ENCODE measurements around the gene VAMP3.
A peak's percentile ranks its signal among the peaks of the same experiment; 100 is the strongest.

Gene VAMP3, protein sequence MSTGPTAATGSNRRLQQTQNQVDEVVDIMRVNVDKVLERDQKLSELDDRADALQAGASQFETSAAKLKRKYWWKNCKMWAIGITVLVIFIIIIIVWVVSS

DNA sequence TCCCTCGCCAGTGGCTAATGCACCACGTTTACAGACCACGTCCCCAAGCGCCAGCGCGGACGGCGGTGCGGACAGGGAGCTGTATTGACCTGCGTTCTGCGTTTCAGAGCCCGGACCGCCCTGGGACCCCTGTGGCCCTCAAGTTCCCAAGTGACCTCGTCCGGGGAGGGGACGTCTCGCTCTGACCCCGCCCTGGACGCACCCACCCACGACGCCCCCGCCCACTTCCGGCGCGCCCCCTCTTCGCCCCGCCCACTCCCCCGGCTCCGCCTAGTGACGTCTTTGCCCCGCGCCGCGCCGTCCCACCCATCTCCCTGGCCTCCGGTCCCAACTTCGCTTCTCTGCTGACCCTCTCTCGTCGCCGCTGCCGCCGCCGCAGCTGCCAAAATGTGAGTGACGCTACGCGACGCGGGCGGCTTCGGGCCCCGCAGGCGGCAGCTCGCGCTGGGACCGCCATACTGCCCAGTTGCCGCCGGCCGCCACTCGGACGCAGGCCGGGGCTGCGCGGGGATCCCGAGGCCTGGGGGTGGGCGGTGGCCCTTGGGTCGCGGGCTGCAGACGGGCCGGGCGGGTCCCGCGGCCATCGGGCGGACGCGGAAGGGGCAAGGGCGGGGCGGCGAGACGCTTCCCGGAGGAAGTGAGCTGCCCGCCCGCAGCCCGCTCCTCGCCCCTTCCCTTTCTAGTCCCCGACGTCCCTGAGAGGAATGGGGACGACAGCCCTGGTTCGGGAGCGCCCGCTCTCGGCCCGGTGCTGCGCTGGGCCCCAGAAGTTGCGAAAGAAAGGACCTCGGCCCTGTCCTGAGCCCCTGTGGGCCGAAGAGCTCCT lies at the start of gene VAMP3:
Gene VAMP3, plus strand, starts transcription at position 300 of the 826 bp plus-strand sequence. Its CDS starts 88 bp downstream, at position 388.
- peak; percentile 80 to 86 for DNase-seq (ENCODE audit: low read depth in 1 of 2, low spot score in 1 of 2)

DNA sequence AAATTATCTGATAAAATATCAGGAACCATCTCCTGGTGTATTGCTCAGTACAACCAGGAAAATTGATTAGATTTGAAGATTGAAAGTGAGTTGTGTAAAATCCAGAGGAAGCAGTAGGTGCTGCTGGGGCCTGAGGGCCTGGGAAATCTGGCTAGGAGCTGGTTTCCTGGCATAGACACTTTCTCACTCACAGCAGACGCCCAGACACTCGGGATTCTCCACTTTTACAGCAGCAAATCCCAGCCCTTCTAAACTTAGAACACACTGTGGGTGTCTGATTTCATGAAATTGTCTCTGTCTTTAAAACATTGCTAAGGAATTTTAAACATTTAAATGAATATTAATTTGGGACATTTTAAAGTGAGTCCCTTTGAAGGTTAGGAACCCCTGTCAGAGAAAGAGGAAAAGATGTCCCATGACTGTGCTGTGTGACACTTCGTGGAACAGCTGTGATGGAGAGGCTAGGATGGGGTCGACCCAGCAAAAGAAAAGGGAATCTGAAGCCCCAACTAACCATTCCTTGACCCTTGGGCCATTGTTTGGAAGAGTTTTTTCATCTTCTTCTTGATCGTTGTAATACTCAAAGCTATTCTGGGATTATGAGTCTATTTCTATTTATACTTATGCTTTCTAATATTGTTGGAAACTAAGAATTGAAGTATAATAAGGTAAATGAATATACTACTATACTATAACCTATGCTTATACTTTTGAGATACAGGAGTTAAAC lies 49.0 kb upstream of the VAMP3 start:
- no peak for DNase-seq (ENCODE audit: low read depth in 1 of 2, low spot score in 1 of 2)

DNA sequence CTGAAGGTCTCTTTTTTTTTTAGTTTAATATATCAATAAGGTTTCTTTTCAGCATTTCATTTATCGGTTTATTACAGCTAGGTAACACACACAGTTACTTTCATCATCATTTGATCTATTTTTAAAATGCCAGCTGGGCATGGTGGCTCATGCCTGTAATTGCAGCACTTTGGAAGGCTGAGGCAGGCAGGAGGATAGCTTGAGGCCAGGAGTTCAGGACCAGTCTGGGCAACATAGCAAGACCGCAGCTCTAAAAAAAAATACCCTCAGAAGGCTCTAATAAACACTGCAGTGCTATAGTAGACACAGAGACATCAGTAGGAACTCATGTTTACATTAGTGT lies 48.5 kb upstream of the VAMP3 start:
- no peak for DNase-seq (ENCODE audit: low read depth in 1 of 2, low spot score in 1 of 2)

DNA sequence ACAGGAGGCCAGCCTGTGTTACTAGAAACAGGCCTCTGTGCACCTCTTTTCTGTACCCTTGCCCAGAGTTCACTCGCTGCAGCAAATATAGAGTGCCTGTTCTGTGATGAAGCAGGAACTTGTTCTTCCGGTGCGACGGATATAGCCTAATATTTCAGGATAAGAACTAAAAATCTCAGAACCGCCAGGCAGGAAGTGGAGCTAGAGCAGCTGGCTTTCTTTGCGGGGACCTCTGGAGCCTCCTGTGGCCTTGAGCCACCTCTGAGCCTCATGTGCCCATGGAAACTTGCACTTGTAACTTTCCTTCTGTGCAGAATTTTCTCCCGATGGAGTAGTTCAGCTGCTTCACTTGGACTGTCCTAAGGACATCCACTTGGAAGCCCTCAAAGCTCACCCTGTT lies 44.5 kb upstream of the VAMP3 start:
- DNase-seq (ENCODE audit: low read depth in 1 of 2, low spot score in 1 of 2) = no peak

DNA sequence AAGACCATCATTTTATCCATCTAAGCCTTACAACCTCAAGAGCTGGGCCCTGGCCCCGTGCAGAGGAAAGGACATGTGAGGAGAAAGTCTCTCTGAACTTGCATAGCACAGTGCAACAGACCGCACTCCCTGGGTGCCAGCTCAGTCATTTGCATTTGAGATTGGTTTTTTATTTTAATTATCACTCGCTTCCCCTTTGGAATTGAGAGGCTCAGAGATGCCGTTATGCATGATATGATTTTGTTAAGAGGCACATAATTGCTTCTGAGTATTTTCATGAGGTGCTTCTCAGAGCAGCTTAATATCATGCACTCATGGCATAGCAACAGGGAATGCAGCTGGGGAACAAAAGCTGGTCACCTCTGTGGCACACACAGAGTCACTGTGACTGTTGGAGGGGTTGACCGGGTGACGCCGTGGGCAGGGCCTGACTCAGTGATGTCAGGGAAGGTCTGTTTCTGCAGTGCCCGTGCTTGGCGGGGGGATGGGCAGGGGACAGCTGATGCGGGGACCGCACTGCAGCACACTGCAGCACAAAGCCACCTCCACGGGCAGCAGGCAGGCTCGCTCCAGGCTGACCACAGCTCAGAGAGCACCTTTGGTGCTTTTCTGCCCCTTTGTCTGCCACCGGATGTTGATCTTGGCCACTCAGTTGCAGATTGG lies 43.2 kb upstream of the VAMP3 start:
- no peak for DNase-seq (ENCODE audit: low read depth in 1 of 2, low spot score in 1 of 2)

DNA sequence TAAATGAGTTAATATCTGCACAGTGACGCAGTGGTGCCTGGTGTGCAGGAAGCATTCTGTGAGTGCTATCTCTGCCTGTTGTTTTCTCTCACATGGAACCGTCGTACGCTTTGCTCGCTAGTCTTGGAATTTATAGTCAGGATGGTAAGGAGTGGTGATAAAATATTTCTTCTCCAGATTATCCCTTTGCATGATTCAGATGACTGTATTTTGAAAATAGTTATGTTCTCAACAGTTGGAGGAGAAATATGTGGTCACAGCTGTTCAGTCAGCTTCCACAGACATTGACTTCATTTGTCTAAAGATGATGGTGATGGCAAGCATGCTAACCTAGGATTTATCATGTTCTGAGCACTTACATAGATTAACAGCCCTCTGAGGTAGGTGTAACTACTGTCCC lies 41.3 kb upstream of the VAMP3 start:
- DNase-seq (ENCODE audit: low read depth in 1 of 2, low spot score in 1 of 2) = no peak

DNA sequence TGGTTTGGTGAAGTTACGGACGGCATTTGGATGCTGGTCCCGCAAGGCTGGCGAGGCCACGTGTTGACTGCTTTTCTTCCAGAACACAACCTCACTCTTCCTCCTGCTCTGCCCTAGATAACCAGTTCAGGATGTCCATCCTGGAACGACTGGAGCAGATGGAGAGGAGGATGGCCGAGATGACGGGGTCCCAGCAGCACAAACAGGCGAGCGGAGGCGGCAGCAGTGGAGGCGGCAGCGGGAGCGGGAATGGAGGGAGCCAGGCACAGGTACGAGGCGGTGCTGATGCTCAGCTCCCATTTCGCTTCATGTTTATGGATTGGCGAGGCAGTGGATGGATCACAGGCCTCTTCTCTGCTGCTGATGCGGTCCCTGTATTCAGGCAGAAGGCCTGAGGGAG lies 38.8 kb upstream of the VAMP3 start:
- DNase-seq (ENCODE audit: low read depth in 1 of 2, low spot score in 1 of 2) = no peak

DNA sequence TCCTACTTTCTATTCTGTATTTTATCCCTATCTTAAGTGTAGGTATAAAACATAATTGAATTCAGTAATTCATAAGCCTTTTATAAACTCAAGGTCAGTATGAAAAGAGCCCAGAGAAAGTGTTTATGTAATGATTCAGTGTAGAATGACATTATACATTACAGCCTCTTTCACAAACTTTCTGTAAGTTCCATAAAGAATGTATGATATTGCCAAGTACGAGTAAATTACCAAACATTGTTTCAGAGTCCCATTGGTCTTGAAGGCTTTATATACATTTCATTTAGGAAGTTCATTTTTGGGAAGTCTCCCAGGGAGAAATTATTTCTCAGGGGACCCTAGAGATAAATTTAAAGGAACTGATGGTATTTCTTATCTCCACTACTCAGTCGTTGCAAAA lies 37.8 kb upstream of the VAMP3 start:
- DNase-seq (ENCODE audit: low read depth in 1 of 2, low spot score in 1 of 2) = no peak

DNA sequence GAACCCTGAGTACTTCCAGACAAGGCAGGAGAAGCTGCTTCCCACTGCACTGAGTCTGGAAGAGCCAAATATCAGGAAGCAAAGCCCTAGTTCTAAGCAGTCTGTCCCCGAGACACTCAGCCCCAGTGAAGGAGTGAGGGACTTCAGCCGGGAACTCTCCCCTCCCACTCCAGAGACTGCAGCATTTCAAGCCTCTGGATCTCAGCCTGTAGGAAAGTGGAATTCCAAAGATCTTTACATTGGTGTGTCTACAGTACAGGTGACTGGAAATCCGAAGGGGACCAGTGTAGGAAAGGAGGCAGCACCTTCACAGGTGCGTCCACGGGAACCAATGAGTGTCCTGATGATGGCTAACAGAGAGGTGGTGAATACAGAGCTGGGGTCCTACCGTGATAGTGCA lies 33.1 kb upstream of the VAMP3 start:
- no peak for DNase-seq (ENCODE audit: low read depth in 1 of 2, low spot score in 1 of 2)

DNA sequence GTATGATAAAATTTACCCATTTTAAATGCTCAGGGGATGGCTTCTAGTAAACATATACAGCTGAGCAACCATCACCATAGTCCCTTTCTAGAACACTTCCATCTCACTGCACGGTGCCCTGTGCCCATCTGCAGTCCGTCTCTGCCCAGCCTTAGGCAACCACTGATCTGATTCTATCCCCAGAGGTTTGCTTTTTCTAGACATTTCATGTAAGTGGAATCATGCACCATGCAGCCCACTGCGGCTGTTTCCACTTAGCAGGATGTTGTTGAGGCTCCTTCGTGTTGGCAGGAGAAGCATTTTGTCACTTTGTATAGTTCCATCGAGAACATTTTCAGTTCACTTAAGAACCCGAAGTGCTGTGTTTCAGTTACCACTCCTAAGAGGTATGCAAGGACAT lies 27.8 kb upstream of the VAMP3 start:
- no peak for DNase-seq (ENCODE audit: low read depth in 1 of 2, low spot score in 1 of 2)

DNA sequence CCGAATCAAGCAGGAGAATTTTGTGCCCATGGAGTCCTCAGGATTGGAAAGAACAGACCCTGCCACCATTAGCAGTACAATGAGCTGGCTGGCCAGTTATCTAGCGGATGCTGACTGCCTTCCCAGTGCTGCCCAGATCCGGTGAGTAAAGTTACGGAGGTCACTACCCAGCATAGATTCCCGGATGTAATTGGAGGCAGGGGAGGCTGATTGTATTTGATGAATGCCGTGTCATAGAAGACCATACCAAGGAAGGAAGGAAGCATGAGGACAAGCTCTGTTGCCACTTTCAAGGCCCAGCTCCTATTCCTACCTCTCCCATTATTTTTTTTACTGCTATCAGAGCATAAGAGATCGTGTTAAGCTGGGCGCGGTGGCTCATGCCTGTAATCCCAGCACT lies 26.2 kb upstream of the VAMP3 start:
- DNase-seq (ENCODE audit: low read depth in 1 of 2, low spot score in 1 of 2) = no peak

DNA sequence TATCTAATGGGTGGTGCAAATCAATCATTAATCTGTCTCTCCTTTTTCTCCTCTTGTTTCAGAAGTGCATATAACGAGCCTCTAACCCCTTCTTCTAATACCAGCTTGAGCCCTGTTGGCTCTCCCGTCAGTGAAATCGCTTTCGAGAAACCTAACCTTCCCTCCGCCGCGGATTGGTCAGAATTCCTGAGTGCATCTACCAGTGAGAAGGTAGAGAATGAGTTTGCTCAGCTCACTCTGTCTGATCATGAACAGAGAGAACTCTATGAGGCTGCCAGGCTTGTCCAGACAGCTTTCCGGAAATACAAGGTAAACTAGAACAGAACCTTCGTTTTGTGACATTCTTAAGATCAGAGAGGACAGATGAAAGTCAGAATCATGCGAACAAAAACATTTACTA lies 25.3 kb upstream of the VAMP3 start:
- DNase-seq (ENCODE audit: low read depth in 1 of 2, low spot score in 1 of 2) = no peak

DNA sequence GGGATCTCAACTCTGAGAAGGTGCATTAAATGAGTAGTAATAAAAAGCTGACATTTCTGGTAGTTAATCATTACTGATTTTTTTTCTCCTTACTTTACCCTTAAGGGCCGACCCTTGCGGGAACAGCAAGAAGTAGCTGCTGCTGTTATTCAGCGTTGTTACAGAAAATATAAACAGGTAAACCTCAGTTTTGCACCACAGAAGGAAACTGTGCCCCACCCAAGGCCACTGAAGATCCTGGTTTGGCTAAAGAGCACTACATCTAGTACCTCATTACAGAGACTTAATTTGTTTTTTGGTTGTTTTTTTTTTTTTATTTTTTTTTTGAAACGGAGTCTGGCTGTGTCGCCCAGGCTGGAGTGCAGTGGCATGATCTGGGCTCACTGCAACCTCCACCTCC lies 23.5 kb upstream of the VAMP3 start:
- no peak for DNase-seq (ENCODE audit: low read depth in 1 of 2, low spot score in 1 of 2)

DNA sequence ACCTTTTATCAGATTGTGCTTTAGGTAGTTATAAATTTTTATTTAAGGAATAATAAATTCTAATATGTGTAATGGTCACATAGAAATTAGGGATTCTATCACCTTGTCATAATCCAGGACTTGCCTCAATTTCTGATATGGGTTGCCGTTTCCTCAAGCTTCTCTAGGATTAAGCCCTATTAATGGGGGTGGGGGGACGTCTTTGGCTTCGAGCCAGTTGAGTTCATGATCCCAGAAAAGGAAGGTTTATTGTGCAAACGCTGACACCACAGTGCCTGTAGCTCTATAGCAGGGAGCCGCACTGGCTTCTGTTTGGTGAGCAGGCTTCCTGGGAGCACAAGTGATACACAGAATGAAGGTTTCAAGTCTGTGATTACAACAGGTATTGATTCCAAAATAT lies 22.0 kb upstream of the VAMP3 start:
- DNase-seq (ENCODE audit: low read depth in 1 of 2, low spot score in 1 of 2) = no peak

DNA sequence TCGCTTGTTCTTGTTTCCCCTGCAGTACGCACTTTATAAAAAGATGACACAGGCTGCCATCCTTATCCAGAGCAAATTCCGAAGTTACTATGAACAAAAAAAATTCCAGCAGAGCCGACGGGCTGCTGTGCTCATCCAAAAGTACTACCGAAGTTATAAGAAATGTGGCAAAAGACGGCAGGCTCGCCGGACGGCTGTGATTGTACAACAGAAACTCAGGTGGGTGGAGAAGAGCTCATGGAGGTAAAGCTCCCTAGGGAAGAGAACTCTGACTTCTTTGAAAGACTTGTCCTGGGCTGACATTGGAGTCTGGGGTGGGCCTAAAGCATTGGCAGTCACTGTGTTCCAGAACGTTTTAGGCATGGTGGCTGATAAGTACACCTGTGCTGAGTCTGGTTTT lies 19.9 kb upstream of the VAMP3 start:
- DNase-seq (ENCODE audit: low read depth in 1 of 2, low spot score in 1 of 2) = no peak

DNA sequence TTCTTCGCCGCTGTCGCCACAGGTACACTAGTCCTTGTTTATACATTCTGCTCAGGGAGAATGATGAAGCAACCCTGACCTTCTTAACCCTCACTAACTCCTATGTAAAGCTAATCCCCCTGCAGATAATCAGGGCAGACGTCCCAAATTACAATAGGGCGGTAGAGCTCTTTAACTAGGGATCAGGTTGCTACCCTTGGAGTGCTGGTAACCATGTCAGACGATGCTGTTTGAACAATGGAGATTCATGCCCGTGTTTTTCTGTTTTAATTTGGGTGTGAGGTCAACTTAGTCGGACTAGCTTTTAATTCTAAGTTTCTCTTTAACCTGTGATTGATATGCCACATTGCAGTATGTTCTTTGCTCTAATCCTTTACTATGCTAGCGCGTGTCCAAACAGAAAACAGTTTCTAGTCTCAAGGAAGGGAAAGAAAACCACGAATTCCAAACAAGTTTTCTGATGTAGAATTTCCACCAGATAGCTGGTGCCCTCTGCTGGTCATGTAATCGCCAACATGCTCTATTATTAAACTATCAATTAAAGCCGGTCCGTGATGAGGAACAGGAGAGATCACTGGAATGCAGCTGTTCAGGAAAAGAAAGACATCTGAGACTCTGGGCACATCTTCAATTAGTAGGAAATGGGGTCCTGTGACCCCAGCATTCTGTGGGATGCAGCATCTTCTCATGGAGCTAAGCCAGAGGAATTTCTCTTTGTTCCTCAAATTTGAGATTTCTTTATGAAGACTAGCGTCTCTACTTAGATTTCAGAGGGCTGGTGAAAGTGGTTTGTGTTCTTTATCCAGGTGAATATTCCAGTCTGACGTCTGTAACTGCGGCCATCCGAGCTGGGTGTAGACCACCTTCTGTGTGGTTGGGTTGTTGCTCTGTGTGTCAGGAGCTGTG lies 18.3 kb upstream of the VAMP3 start:
- peak; percentile 9 to 22 for DNase-seq (ENCODE audit: low read depth in 1 of 2, low spot score in 1 of 2)

DNA sequence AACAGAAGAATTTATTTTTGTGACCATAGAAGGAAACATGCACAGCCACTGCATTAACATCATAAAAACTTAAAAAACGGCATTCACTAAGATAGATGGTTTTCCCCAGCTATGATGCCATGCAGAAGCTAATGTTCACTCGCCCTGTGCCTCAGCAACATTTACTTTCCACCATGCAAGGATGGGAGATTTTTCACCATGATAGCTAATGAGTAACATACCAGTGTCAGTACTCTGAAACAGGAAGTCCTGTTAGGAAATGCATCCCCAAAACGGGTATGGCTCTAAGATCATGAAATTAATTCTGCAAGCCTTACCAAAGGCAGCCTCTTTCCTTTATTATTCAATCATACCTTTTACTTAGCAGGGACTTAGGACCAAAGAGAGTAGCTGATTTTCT lies 17.5 kb upstream of the VAMP3 start:
- DNase-seq (ENCODE audit: low read depth in 1 of 2, low spot score in 1 of 2) = no peak

DNA sequence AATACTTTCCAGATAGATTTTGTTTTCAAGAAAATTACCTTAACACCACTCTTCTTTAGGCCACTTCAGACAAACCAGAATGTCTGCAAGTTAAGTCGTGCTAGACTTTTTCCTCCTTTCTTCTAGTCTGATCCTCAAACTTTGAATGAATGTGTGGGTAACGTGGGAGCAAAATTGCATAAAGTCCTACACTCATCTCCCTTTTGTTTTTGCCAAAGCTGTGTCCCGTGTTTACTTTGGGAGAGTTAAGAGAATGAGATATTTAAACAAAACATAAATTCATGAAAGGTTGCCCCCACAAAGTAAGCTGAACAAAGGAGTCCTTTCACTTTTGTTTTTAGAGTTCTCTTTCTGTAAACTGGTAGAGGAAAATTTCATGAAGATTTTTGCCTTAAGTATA lies 16.9 kb upstream of the VAMP3 start:
- DNase-seq (ENCODE audit: low read depth in 1 of 2, low spot score in 1 of 2) = no peak

DNA sequence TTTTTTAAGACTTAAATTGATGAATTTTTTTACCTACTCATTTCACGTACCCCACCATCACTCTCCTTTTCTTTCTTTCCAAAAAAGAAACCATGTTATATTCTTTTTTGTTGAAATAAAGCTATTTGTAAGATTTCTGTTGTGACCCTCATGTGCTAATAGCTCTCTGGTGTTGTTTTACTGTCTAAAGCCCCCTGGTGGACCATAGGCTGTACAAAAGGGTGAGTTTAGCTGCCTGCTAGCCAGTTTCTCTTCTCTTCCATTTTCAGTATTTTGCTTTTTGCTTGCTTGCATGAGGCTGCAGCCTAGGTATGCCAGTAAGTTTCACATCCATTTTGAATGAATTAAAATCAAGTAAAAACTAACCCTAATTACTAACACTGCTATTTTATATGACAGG lies 15.6 kb upstream of the VAMP3 start:
- no peak for DNase-seq (ENCODE audit: low read depth in 1 of 2, low spot score in 1 of 2)

DNA sequence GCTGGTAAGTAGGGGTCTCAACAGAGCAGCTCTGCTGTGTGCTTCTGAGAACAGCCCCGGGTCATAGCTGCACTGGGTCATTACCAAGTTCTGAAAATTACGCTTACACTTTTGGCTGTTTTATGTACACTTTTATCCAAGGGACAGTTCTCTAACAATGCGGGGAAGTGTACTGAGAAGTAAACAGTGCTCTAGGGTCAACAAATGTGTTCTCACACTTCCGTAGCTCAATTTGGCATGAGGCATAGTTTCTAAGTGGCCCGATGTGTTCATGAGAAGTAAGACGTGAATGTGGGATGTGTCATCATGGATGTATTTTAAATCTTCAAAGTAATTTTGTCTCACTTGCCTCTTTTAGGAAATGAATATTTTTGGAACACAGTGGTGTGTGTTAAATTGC lies 10.9 kb upstream of the VAMP3 start:
- DNase-seq (ENCODE audit: low read depth in 1 of 2, low spot score in 1 of 2) = no peak

DNA sequence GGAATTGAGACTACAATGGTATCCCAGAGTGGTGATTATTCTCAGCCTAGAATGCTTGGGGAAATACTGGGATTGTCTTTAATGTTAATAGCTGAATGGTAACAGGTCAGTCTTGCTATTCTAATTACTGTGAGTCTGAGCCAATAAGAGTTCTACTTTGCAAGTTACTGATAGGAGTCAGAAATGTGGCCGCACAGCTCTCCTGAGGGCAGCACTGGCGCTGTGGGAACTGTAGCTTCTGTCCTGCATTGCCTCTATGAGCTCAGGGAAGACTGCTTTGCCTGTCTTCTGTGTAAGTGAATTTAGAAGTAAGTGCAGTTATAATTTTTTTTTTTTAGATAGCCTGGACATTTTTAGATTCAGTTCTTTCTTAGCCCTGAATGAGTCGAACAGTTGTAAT lies 10.0 kb upstream of the VAMP3 start:
- no peak for DNase-seq (ENCODE audit: low read depth in 1 of 2, low spot score in 1 of 2)

Measured in stimulated activated CD4-positive, alpha-beta T cell treated with anti-CD3 and anti-CD28 coated beads, Interleukin-15, amount 100 ng/mL, for 1 hour (primary cell).